GM12875 (cell line): ENCODE data around the gene CCR8.

Experiments used
- H3K4me3 ChIP-seq: one replicate; pipeline ENCODE4 v1.5.1; 2011; ENCODE audit warnings: low read depth, low read length, control low read depth
- TF ChIP-seq, protein P1 (sequence below): IDR thresholded peaks from 2 replicates; pipeline ENCODE4 v1.5.1; 2011; ENCODE audit warnings: low read depth, mild to moderate bottlenecking, control low read depth, inconsistent platforms, low read length, moderate library complexity, borderline replicate concordance; ENCODE audit not compliant: insufficient read depth

Gene CCR8

DNA sequence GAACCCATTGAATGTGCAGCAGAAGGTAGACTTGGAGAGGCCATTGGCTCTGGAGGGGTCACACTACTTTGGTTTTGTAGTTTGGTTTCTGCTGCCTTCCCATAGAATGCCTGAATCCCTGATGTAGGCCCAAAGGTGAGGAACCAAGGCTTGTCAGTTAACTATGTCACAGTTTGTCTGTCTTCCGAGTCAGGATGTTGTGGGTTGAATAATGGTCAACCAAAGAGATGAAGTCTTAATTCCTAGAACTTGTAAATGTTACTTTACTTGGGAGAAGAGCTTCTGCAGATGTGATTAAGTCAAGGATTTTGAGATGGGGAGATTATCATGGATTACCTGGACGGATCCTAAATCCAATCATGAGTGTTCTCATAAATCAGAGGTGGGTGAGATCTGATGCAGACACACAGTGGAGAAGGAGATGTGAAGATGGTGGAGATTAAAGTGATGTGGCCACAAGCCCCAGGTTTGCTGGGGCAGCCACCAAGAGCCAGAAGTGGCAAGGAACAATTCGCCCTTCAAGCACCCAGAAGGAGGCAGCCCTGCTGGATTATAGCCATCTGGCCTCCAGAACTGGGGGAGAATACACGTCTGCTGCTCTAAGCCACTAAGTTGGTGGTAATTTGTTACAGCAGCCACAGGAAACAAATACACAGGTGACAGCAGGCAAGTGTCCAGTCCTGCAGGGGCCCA, 2.3 kb upstream of the CCR8 start:
- peak overlapping the region; percentile 16 for H3K4me3 ChIP-seq
- TF ChIP-seq, protein P1, sequence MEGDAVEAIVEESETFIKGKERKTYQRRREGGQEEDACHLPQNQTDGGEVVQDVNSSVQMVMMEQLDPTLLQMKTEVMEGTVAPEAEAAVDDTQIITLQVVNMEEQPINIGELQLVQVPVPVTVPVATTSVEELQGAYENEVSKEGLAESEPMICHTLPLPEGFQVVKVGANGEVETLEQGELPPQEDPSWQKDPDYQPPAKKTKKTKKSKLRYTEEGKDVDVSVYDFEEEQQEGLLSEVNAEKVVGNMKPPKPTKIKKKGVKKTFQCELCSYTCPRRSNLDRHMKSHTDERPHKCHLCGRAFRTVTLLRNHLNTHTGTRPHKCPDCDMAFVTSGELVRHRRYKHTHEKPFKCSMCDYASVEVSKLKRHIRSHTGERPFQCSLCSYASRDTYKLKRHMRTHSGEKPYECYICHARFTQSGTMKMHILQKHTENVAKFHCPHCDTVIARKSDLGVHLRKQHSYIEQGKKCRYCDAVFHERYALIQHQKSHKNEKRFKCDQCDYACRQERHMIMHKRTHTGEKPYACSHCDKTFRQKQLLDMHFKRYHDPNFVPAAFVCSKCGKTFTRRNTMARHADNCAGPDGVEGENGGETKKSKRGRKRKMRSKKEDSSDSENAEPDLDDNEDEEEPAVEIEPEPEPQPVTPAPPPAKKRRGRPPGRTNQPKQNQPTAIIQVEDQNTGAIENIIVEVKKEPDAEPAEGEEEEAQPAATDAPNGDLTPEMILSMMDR: no peak

DNA sequence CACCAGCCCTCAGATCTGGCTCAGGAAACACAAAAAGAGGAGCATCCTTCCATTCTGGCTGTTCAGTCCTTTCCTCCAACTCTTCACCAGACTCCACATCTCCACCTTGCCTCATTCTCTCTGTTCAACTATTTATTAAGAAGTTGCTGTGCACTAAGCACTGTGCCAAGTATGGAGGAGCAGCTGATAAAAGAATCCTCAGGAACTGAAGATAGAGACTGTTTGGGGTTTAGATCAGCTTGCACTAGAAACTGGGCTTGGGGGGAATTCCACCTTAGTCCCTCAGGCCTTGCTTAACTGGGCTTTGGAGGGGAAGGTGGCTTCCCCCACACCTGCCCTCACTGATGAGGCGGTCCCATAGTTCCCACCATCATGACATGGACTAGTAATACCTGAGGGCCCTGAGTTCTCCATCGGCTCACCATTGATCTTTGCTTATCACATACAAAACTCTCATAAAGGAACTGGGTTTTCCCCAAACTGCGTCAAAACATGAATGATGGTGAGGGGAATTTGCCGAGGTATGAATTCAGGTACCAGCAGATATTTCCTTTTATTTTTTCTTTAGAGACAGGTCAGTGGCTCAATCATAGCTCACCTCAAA, 1.7 kb upstream of the CCR8 start:
- TF ChIP-seq, protein P1: no peak
- H3K4me3 ChIP-seq: peak overlapping the region; percentile 16

DNA sequence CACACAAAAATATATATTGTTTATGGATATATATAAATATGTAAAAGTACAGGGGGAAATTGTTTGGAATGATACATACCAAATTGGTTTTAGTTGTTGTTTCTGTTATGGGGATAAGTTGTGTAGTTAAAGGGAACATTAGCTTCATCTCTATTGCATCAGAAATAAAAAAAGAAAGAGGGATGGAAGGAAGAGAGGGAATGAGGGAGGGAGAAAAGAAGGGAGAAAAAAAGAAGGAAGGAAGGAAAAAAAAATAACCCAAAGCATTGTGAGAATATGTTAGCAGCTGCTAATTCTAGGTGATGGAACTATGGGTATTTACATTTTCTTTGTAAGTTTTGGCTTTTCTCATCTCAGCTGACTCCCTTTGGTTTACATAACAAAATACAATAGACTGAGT, 1.3 kb downstream of the CCR8 start:
- TF ChIP-seq, protein P1: no peak
- H3K4me3 ChIP-seq: peak overlapping the region; percentile 33

DNA sequence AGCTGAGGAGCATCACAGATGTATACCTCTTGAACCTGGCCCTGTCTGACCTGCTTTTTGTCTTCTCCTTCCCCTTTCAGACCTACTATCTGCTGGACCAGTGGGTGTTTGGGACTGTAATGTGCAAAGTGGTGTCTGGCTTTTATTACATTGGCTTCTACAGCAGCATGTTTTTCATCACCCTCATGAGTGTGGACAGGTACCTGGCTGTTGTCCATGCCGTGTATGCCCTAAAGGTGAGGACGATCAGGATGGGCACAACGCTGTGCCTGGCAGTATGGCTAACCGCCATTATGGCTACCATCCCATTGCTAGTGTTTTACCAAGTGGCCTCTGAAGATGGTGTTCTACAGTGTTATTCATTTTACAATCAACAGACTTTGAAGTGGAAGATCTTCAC, 3.0 kb downstream of the CCR8 start:
- no peak overlapping the region for H3K4me3 ChIP-seq
- TF ChIP-seq, protein P1: no peak

DNA sequence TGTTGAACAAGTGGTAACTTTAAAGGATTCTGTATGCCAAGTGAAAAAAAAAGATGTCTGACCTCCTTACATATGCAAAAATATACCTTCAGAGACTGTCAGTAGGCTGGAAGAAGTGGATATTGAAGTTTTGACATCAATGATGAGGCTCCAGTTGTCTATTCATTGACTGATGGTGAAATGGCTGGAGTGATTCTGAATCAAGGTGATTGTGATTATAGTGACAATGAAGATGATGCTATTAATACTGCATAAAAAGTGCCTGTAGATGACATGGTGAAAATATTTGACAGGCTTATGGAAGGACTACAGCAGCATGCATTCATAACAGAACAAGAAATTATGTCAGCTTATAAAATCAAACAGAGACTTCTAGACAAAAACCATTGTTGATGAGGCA, 4.1 kb downstream of the CCR8 start:
- TF ChIP-seq, protein P1: no peak

DNA sequence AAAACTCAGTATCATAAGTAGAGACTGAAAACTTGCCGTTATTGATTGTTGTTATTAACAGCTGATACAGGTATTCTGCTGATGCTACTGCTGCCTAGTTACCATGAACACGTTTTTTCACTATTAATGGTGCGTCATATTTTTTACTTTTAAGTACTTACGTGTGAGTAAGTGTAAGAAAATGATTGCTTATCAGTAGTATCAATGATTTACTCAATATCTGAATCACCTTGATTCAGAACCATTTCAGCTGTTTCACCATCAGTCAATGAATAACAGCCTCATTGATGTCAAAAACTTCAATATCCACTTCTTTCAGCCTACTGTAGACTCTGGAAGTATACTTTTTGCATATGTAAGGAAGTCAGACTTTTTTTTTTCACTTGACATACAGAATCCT, 4.7 kb downstream of the CCR8 start:
- TF ChIP-seq, protein P1: no peak
- H3K4me3 ChIP-seq: no peak overlapping the region

More for the DNA sequence above, 4.1 kb downstream of the CCR8 start:
- no peak overlapping the region for H3K4me3 ChIP-seq

DNA sequence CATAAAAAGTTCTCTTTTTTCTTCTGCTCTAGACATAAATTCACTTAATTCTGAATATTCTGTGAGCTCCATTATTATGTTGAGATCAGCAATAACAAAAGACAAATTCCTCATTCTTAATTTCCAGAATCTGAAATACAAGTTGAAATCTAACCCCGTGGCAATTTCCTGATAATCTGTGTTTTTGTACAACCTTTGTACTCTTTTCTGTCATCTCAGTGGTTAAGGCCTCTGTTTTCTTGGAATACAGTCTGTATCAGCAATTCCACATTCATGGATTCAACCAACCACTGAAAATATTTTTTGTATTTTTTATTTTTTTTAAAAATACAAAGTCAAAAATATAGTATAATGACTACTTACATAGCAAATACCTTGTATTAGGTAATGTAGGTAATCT, 8.7 kb downstream of the CCR8 start:
- no peak overlapping the region for H3K4me3 ChIP-seq
- TF ChIP-seq, protein P1: no peak
